Measurements from ENCODE around the gene CFAP20DC.

- no peak for TF ChIP-seq CTCF (IDR thresholded peaks at IDR 0.05)
- no peak for TF ChIP-seq POLR2A (IDR thresholded peaks at IDR 0.05)
- TF ChIP-seq EP300 (IDR thresholded peaks at IDR 0.05) = no peak
- TF ChIP-seq POLR2AphosphoS5 (IDR thresholded peaks at IDR 0.05) = no peak
Measured at GRCh38 chr3:58784888-58785287, 264.9 kb downstream of the CFAP20DC start.

Data from gastroesophageal sphincter (tissue), 3 donors.